ENCODE data around the gene PACRG. TPM values are rescaled to one million over a fixed set of nuclear protein-coding genes. Genes with fewer than 3 reads are reported as not detected.

PACRG gene
- total RNA-seq, 1 experiment from 2014 or later = 0.44 TPM

- TF ChIP-seq OVOL2 (CRISPR knock-in tag; IDR thresholded peaks at IDR 0.05; ENCODE audit: borderline replicate concordance) (no peak), JAZF1 (CRISPR knock-in tag; IDR thresholded peaks at IDR 0.05) (no peak), FOXP1 (CRISPR knock-in tag; IDR thresholded peaks at IDR 0.05; ENCODE audit: borderline replicate concordance) (no peak), ESRRA (CRISPR knock-in tag; IDR thresholded peaks at IDR 0.05; ENCODE audit: borderline replicate concordance) (no peak), CDX4 (CRISPR knock-in tag; IDR thresholded peaks at IDR 0.05; ENCODE audit: borderline replicate concordance) (no peak), IRF1 (CRISPR knock-in tag; IDR thresholded peaks at IDR 0.05) (no peak), FOXK1 (CRISPR knock-in tag; IDR thresholded peaks at IDR 0.05) (no peak)
- TF ChIP-seq, protein P1, sequence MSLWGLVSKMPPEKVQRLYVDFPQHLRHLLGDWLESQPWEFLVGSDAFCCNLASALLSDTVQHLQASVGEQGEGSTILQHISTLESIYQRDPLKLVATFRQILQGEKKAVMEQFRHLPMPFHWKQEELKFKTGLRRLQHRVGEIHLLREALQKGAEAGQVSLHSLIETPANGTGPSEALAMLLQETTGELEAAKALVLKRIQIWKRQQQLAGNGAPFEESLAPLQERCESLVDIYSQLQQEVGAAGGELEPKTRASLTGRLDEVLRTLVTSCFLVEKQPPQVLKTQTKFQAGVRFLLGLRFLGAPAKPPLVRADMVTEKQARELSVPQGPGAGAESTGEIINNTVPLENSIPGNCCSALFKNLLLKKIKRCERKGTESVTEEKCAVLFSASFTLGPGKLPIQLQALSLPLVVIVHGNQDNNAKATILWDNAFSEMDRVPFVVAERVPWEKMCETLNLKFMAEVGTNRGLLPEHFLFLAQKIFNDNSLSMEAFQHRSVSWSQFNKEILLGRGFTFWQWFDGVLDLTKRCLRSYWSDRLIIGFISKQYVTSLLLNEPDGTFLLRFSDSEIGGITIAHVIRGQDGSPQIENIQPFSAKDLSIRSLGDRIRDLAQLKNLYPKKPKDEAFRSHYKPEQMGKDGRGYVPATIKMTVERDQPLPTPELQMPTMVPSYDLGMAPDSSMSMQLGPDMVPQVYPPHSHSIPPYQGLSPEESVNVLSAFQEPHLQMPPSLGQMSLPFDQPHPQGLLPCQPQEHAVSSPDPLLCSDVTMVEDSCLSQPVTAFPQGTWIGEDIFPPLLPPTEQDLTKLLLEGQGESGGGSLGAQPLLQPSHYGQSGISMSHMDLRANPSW (CRISPR knock-in tag; conservative IDR thresholded peaks at IDR 0.05; ENCODE audit: low read depth) = no peak
- TF ChIP-seq, protein P2, sequence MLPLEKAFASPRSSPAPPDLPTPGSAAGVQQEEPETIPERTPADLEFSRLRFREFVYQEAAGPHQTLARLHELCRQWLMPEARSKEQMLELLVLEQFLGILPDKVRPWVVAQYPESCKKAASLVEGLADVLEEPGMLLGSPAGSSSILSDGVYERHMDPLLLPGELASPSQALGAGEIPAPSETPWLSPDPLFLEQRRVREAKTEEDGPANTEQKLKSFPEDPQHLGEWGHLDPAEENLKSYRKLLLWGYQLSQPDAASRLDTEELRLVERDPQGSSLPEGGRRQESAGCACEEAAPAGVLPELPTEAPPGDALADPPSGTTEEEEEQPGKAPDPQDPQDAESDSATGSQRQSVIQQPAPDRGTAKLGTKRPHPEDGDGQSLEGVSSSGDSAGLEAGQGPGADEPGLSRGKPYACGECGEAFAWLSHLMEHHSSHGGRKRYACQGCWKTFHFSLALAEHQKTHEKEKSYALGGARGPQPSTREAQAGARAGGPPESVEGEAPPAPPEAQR (CRISPR knock-in tag; IDR thresholded peaks at IDR 0.05) = no peak
- ChIA-PET CTCF (no interaction called here), POLR2A (no interaction called here)
- ATAC-seq = no peak
- Mint-ChIP-seq H3K27ac (no peak overlapping the region), H3K36me3 (no peaks in the 10 kb centered on the region), H3K9me3 (no peaks in the 10 kb centered on the region), H3K4me1 (peaks cover 11% of the 10 kb centered on the region), H3K4me3 (no peak overlapping the region), H3K27me3 (ENCODE audit: low read depth) (no peaks in the 10 kb centered on the region)
- no peak for DNase-seq (ENCODE audit: low spot score)
These were observed 562.9 kb downstream of the PACRG start for GRCh38 chr6:163290545-163291274.

DNA sequence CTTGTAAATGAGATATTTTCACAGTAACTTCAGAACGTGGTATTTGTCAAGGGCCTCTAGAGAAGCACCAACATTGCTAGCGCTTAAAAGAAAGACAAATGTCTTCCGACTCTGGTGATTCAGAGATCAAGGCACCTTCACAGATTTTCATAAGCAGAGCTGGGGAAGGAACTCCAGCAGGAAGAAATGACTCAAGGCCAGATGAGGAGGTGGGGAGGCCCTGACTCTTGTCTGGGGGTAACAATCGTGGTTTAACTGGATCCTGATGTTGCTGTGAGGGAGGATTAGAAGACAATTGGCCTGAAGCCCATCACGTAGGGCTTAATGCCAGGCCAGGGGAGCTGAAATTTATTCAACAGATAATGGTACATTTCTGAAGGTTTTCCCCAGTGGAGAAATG, 563.8 kb downstream of the PACRG start:
- TF ChIP-seq ZNF121 (CRISPR knock-in tag; IDR thresholded peaks at IDR 0.05) (no peak), GRHL2 (CRISPR knock-in tag; IDR thresholded peaks at IDR 0.05; ENCODE audit: insufficient replicate concordance, severe bottlenecking) (no peak), ATF1 (CRISPR knock-in tag; IDR thresholded peaks at IDR 0.05) (no peak), ZNF317 (CRISPR knock-in tag; IDR thresholded peaks at IDR 0.05; ENCODE audit: borderline replicate concordance, low read depth) (no peak)
- TF ChIP-seq, protein P3, sequence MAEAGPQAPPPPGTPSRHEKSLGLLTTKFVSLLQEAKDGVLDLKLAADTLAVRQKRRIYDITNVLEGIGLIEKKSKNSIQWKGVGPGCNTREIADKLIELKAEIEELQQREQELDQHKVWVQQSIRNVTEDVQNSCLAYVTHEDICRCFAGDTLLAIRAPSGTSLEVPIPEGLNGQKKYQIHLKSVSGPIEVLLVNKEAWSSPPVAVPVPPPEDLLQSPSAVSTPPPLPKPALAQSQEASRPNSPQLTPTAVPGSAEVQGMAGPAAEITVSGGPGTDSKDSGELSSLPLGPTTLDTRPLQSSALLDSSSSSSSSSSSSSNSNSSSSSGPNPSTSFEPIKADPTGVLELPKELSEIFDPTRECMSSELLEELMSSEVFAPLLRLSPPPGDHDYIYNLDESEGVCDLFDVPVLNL (CRISPR knock-in tag; IDR thresholded peaks at IDR 0.05; ENCODE audit: borderline replicate concordance, low read depth) = no peak
- TF ChIP-seq, protein P4, sequence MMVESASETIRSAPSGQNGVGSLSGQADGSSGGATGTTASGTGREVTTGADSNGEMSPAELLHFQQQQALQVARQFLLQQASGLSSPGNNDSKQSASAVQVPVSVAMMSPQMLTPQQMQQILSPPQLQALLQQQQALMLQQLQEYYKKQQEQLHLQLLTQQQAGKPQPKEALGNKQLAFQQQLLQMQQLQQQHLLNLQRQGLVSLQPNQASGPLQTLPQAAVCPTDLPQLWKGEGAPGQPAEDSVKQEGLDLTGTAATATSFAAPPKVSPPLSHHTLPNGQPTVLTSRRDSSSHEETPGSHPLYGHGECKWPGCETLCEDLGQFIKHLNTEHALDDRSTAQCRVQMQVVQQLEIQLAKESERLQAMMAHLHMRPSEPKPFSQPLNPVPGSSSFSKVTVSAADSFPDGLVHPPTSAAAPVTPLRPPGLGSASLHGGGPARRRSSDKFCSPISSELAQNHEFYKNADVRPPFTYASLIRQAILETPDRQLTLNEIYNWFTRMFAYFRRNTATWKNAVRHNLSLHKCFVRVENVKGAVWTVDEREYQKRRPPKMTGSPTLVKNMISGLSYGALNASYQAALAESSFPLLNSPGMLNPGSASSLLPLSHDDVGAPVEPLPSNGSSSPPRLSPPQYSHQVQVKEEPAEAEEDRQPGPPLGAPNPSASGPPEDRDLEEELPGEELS (CRISPR knock-in tag; IDR thresholded peaks at IDR 0.05) = no peak
- TF ChIP-seq, protein P2 (CRISPR knock-in tag; IDR thresholded peaks at IDR 0.05) = no peak
- peaks cover 11% of the 10 kb centered on the region for H3K4me1 Mint-ChIP-seq
- no peak for DNase-seq (ENCODE audit: low spot score)
- H3K36me3 Mint-ChIP-seq = no peaks in the 10 kb centered on the region
- ATAC-seq = no peak
- CTCF ChIA-PET = no interaction called here
- H3K4me3 Mint-ChIP-seq = no peak overlapping the region
- no peak overlapping the region for H3K27ac Mint-ChIP-seq
- POLR2A ChIA-PET = no interaction called here
- H3K9me3 Mint-ChIP-seq = no peaks in the 10 kb centered on the region
- no peaks in the 10 kb centered on the region for H3K27me3 Mint-ChIP-seq (ENCODE audit: low read depth)
